IgD-negative memory B cell (primary cell): ENCODE measurements around the gene FKBP14. TPM values are rescaled to one million over a fixed set of nuclear protein-coding genes. Genes with fewer than 3 reads are reported as not detected.

Source experiments
- H3K27ac Mint-ChIP-seq, 3 donors: one replicate each; pipeline ENCODE4 v1.8.0; 2020 to 2022; ENCODE audit warnings: mild to moderate bottlenecking in 3 of 3, mixed read lengths in 3 of 3, moderate library complexity in 1 of 3
- H3K27me3 Mint-ChIP-seq: one replicate; pipeline ENCODE4 v1.8.0; 2021; ENCODE audit warnings: mixed read lengths
- H3K36me3 Mint-ChIP-seq: one replicate; pipeline ENCODE4 v1.8.0; 2020; ENCODE audit warnings: mild to moderate bottlenecking, mixed read lengths
- H3K4me1 Mint-ChIP-seq, 3 donors: one replicate each; pipeline ENCODE4 v1.8.0; 2020 to 2022; ENCODE audit warnings: mixed read lengths in 3 of 3, mild to moderate bottlenecking in 1 of 3
- H3K4me3 Mint-ChIP-seq, 4 donors: one replicate each; pipeline ENCODE4 v1.8.0; 2020 to 2022; ENCODE audit warnings: mild to moderate bottlenecking in 4 of 4, mixed read lengths in 4 of 4, moderate library complexity in 3 of 4
- H3K9me3 Mint-ChIP-seq, 3 donors: one replicate each; pipeline ENCODE4 v1.8.0; 2020 to 2021; ENCODE audit warnings: mixed read lengths in 3 of 3, mild to moderate bottlenecking in 1 of 3
- polyA plus RNA-seq: library from polyadenylated mRNA; unstranded; fragments of 300-500 nt; fragmentation: Illumina TruSeq; gene quantifications from one replicate; pipeline ENCODE4 v1.2.3, GENCODE V29; 2021

The FKBP14 gene
- polyA plus RNA-seq, 1 donor from 2014 or later, result 3.6 TPM

DNA sequence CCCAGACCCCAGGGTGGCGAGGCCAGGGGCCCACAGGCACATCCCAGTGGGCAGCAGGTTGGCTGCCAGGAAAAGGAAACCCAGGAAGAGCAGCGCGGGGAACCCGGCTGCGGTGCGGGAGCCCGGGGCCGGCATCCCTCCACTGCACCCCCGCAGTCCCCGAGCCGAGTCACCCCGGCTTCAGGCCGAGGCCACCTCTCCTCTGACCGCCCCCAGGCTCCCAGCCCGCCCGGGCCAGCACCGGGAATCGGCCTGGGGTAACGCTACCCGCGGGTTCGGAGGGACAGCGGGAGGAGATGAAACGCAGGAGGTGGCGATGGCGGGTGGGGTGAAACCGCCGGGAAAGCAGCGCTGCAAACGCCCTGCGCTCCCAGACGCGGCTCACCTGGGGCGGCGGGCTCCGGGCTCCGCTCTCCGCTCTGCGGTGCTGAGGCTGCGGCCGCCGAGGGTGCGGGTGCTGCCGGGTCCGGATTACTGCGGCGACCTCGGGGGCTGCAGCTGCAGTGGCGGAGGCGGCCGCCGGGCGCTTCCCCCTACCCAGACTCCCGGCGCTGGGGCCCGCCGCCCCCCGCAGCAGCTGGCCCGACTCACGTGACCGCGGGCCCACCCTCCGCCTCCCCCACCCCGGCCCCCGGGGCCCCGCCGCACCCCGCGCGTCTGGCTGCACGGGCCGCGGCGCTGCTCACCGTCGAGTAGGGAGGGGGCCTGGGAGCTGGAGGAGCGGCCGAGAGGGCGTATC lies 37.1 kb downstream of the FKBP14 start, which contains the start of gene SCRN1:
Gene SCRN1, minus strand, starts transcription at position 545 of the 739 bp plus-strand sequence. CDS start 20,734 bp downstream, outside the sequence.
- peaks cover 0 to 4% (median 0%) of the 10 kb centered on the region in 3 donors for H3K9me3 Mint-ChIP-seq
- peaks cover 21 to 30% (median 30%) of the 10 kb centered on the region in 3 donors for H3K4me1 Mint-ChIP-seq
- peak within 1 kb of the TSS; percentile 84 to 99 (median 94) for H3K4me3 Mint-ChIP-seq
- peak within 1 kb of the TSS; percentile 86 to 94 (median 92) for H3K27ac Mint-ChIP-seq
- H3K36me3 Mint-ChIP-seq, result no peaks in the 10 kb centered on the region
- H3K27me3 Mint-ChIP-seq, result no peaks in the 10 kb centered on the region

DNA sequence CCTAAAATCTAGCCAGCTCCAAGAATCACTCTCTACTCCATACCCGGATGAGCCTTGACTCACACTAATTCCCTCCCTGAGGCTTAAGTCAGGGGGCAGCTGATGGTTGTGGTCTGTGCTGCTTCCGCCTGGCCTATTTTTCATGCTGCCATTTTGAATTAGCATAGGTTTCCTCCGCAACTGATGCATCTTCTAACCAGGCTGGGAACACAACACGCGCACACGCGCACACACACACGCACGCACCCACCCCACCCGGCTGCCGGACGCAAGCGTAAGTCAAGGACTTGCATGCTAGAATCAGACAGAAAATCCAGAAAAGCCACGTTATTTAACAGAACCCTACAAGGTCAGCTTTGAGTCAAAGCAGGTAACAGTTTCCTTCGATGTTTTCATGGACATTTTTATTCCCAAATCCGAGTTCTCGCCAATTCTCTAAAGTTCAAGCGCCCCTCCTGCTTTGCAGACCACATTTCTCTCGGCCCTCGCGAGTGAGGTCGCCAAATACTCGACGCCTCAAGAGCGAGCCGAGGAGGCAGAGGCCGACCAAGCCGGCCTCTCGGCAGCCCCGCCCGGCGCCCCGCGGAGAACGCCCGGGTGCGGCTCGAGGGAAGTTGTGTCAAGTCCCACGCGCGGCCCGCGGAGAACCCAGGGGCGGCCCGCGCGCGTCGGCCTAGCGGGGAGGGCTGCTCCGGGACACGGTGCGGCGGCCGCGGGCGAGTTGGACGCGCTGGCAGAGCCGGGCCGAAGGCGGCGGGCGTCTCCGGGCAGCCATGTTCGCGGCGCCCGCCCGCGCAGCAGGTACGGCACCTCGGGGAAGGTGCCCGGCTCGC lies 37.9 kb downstream of the FKBP14 start:
- Mint-ChIP-seq H3K36me3 (no peaks in the 10 kb centered on the region), H3K27ac (peak overlapping the region; percentile 86 to 94 (median 92)), H3K4me1 (peaks cover 21 to 34% (median 33%) of the 10 kb centered on the region in 3 donors), H3K27me3 (no peaks in the 10 kb centered on the region), H3K4me3 (peak overlapping the region; percentile 84 to 99 (median 94)), H3K9me3 (peaks cover 0 to 4% (median 0%) of the 10 kb centered on the region in 3 donors)

DNA sequence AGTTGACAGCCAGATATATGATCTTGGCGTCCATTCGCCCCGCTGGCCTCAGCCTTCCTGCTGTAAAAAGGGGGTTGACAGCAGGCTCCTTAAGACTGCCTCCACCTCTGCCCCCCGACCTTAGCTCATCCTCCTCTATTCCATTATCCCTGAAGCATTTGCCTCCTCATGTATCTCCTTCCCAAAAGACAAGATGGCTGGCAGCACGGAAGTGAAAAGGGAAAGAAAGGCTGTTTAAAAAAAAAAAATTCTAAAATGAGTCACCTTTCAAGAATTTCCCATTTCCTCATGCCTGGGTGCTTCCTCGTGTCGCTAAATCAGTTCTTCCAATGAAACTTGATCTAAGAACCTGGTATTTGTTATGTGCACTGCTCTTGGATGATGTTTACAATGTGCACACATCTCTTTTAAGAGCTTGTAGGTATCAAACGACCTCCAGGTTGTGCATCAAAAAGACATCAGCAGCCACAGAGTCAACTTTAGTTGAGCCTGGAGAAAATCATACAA lies 38.6 kb downstream of the FKBP14 start:
- H3K27me3 Mint-ChIP-seq, result no peaks in the 10 kb centered on the region
- peak overlapping the region; percentile 86 to 94 (median 92) for H3K27ac Mint-ChIP-seq
- H3K9me3 Mint-ChIP-seq, result peaks cover 0 to 4% (median 0%) of the 10 kb centered on the region in 3 donors
- H3K36me3 Mint-ChIP-seq, result no peaks in the 10 kb centered on the region
- peak overlapping the region; percentile 84 to 99 (median 94) for H3K4me3 Mint-ChIP-seq
- H3K4me1 Mint-ChIP-seq, result peaks cover 21 to 36% (median 35%) of the 10 kb centered on the region in 3 donors

DNA sequence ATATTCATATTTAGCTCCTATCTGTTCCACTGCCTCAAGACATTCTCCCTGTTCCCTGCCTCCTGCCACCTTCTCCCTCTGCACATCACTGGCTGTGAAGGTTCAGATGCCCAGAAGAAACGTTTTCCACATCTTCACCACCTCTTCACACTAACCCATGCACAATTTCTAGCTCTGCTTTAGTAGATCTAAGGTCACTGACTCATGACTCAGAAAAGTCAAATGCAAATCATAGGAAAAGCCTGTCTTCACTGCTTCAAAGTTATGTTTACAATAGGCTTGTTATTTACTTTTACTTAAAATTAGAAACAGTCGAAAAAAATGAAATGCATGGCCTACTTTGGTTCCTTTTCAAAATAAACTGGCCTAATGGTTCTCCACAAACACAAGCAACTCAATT lies 39.4 kb downstream of the FKBP14 start:
- Mint-ChIP-seq H3K27me3 (no peaks in the 10 kb centered on the region), H3K4me3 (peak overlapping the region; percentile 84 to 99 (median 94)), H3K9me3 (no peaks in the 10 kb centered on the region), H3K4me1 (peaks cover 21 to 37% (median 37%) of the 10 kb centered on the region in 3 donors), H3K27ac (peak overlapping the region; percentile 86 to 94 (median 92)), H3K36me3 (no peaks in the 10 kb centered on the region)

DNA sequence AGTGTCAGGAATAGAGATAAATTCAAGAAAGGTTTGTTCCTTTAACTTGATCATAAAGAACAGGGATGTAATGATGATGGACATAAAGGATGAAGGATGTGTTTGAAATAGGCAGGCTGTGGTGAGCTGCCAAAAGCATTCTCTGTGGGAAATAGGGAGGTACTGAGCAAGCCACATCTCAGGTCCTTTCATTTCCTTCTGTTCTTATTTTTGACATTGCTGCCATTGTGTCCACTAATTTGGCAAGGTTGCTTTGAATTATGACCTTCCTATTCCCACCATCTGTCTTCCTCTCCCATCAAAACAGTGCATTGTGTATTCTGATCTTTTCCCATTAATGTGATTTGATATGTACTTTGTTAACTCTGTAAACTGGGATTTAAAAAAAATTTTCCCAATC lies 46.4 kb downstream of the FKBP14 start:
- peaks cover 30 to 47% (median 34%) of the 10 kb centered on the region in 3 donors for H3K4me1 Mint-ChIP-seq
- H3K27ac Mint-ChIP-seq, result no peak overlapping the region
- H3K36me3 Mint-ChIP-seq, result peaks cover 2% of the 10 kb centered on the region
- H3K27me3 Mint-ChIP-seq, result no peaks in the 10 kb centered on the region
- H3K9me3 Mint-ChIP-seq, result no peaks in the 10 kb centered on the region
- peak overlapping the region in 1 of 4 donors; percentile 34 for H3K4me3 Mint-ChIP-seq

DNA sequence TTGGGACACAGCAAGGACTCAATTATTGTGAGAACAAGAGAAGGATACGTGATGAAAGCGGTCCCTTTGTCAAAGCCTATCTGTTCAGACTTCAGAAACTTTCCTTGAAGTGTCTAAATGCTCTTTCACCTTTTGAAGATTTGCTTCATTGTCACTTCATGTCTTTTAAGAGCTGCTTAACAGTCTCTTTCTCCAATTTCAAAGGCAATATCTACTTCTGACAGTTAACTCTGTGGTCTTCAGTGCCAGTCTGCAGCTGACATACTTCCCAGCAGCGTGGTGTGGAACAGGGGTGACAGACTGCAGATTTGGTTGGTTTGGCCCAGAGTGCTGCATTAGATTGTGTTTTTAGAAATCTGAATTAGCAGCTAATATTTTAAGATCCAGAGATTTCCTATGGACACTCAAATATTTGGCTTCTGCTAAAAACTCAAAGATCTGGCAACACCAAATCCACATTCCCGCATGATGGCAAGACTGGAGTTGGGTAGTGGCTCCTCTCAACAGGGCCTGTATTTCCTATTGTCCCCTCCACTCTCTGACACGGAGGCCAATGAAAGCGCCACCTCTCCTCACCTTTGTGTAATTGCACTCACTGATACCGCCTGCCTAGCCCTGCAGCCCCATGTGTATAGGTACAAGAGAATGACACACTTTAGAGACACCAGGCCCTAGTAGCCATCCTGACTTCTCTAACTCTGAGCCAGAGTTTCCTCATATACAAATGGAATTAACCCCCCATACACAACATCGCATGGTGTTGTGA lies 48.4 kb downstream of the FKBP14 start:
- Mint-ChIP-seq H3K4me3 (no peak overlapping the region), H3K27ac (no peak overlapping the region), H3K9me3 (no peaks in the 10 kb centered on the region), H3K4me1 (peaks cover 27 to 47% (median 34%) of the 10 kb centered on the region in 3 donors), H3K36me3 (peaks cover 2% of the 10 kb centered on the region), H3K27me3 (no peaks in the 10 kb centered on the region)

DNA sequence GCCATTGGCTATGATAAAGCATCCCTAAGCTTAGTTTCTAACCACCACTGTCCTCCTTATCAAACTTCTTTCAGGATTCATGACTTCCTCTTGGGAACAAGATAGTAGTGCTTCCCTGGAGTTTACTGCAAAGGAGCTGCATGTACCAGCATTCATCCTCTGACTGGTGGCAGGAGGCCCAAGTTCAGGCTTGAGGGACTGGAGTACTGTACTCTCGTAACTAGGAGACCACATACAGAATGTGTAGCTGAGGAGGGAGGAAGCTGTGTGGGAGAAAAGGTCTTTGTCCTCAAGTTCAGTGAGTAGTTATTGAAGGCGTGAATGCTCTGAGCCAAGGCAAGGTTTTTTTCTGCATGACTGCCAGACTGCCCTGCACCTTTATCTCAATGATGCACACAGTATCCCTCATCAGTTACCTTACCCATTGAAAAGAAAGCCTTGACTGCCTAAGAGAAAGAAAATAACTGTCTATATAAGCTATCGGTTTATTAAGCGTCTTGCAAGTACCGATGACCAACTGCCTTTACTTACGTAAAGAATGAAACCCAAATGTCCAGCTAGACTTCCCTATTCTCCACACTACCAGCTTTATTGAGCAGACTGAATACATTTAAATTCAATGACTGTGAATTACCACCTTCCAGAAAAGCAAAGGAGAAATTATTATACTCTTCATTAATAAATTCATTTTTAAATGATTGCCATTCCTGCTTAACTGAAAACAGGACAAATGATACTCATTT lies 49.7 kb downstream of the FKBP14 start:
- no peaks in the 10 kb centered on the region for H3K27me3 Mint-ChIP-seq
- H3K9me3 Mint-ChIP-seq, result no peaks in the 10 kb centered on the region
- no peak overlapping the region for H3K4me3 Mint-ChIP-seq
- H3K27ac Mint-ChIP-seq, result no peak overlapping the region
- peaks cover 23 to 44% (median 34%) of the 10 kb centered on the region in 3 donors for H3K4me1 Mint-ChIP-seq
- H3K36me3 Mint-ChIP-seq, result peaks cover 2% of the 10 kb centered on the region

DNA sequence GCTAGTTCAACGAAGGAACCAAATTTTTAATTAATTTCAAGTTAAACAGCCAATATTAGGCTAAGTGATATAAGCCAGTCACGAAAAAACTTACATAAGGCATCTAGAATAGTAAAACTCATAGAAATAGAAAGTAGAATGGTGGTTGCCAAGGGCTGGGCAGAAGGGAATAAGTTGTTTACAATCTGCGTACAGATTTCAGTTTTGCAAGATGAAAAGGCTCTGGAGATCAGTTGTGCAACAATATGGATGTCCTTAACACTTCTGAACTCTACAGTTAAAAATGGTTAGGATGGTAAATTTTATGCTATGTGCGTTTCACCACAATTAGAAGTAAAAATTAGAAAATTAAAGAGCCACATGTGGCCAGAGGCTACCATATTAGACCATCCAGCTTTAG lies 50.2 kb downstream of the FKBP14 start:
- Mint-ChIP-seq H3K27me3 (no peaks in the 10 kb centered on the region), H3K9me3 (no peaks in the 10 kb centered on the region), H3K4me3 (no peak overlapping the region), H3K27ac (no peak overlapping the region), H3K36me3 (peaks cover under 1% of the 10 kb centered on the region), H3K4me1 (peaks cover 20 to 42% (median 32%) of the 10 kb centered on the region in 3 donors)

DNA sequence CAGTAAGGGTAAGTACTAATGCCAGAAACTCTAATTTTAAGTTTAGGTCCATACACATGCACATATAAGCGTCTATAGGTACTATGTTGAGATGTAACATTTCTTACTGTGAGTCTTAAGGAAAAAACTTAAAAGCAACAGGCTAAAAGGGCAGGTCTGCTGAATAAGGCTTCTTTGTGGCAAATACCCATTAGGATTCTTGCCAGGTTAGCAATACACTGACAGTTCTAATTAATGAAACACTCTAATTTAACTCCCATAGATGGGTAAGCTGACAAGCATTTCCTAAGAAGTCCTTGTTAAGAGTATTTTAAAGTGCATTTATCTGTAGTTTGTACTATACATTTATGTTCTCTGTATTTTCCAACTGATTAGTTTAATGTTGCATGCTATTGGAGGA lies 50.9 kb downstream of the FKBP14 start:
- H3K27me3 Mint-ChIP-seq, result no peaks in the 10 kb centered on the region
- H3K27ac Mint-ChIP-seq, result no peak overlapping the region
- H3K36me3 Mint-ChIP-seq, result no peaks in the 10 kb centered on the region
- no peaks in the 10 kb centered on the region for H3K9me3 Mint-ChIP-seq
- H3K4me1 Mint-ChIP-seq, result peaks cover 19 to 45% (median 29%) of the 10 kb centered on the region in 3 donors
- no peak overlapping the region for H3K4me3 Mint-ChIP-seq

DNA sequence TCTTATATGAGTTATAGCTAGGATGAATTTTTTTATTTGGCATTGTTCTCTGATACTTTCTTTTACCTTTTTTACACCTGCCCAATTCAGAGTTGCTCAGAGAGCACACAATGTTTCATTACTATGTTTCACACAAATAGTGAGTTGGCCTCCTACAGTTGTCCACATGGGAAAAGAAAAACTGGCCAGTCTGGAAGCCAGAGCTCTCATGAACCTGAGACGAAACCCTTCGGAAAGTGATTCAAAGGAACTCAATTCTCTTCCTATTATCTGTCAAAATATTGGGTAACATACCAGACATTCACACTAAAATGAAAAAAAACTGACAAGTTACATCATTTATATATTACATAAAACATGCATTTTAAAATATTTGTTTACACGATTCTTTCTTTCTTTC lies 52.2 kb downstream of the FKBP14 start:
- Mint-ChIP-seq H3K27me3 (no peaks in the 10 kb centered on the region), H3K27ac (no peak overlapping the region), H3K9me3 (no peaks in the 10 kb centered on the region), H3K4me3 (no peak overlapping the region), H3K36me3 (no peaks in the 10 kb centered on the region), H3K4me1 (peaks cover 17 to 53% (median 20%) of the 10 kb centered on the region in 3 donors)

DNA sequence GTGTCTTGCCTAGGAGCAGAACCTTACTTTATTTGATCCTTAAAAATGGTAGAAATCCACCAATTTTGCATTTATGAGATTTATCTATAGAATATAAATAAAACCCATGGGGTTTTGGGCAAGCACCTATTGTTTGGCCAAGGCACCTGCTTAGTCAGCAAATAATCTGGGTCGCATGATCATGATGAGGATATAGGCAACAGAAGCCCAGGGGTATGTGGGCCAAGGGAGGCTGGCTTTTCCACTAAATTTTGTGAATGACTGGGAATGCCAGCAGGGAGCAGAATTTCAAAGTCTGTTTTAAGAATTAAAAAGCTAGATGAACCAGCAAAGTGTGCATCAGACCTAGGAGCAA lies 54.2 kb downstream of the FKBP14 start:
- Mint-ChIP-seq H3K27ac (no peak overlapping the region), H3K27me3 (no peaks in the 10 kb centered on the region), H3K4me3 (no peak overlapping the region), H3K4me1 (peaks cover 16 to 53% (median 24%) of the 10 kb centered on the region in 3 donors), H3K36me3 (peaks cover 2% of the 10 kb centered on the region), H3K9me3 (no peaks in the 10 kb centered on the region)

DNA sequence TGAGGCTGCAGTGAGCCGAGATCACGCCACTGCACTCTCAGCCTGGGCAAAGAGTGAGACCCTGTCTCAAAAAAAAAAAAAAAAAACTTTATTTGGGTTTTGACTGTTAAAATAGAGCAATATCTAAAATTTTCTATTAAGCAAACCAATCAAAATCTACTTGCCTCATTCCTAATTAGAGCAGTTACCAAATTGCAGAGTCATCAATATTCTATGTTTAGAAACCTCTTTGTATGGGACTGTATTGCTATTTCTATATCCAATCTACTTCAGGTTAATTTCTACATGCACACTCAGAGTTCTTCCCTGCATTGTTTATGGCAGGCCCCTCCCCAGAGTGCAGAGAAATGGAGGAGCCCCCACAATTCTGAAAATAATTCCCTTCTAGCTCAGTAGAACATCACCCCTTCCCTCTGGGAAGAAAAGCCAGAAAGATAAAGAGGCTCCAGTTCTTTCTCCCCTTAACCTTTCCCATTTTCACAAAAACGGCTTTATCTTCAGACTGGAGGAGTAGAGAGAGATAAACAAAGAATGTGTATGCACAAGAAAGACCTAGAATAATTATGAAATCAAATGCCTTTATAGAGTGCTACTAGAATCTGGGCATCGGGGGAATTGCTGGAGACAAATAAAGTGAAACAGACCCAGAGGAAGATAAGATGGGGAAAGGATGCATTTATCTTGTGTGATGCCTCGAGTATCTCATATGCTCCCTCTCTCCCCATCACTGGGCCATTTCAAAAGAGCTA lies 54.8 kb downstream of the FKBP14 start:
- Mint-ChIP-seq H3K27ac (no peak overlapping the region), H3K36me3 (peaks cover 2% of the 10 kb centered on the region), H3K9me3 (no peaks in the 10 kb centered on the region), H3K27me3 (no peaks in the 10 kb centered on the region), H3K4me3 (no peak overlapping the region), H3K4me1 (peaks cover 17 to 49% (median 20%) of the 10 kb centered on the region in 3 donors)

DNA sequence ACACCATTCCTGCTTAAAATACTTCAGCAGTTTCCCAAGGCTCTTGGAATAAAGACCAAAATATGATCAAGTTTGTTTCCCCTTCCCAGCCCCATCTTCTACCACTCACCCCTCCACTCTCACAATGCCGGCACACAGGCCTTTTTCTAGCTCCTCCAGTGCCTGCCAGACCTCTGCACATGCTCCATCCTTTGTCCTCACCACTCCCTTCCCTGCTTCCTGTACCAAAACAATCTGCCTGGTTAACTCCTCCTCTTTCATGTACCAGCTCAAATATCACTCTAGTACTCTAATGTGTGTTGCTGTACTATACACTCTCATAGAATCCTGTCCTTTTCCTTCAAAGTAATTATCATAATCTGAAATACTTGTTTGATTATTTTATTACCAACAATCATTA lies 56.3 kb downstream of the FKBP14 start:
- Mint-ChIP-seq H3K36me3 (peaks cover 2% of the 10 kb centered on the region), H3K9me3 (no peaks in the 10 kb centered on the region), H3K27ac (no peak overlapping the region), H3K4me1 (peaks cover 11 to 36% (median 16%) of the 10 kb centered on the region in 3 donors), H3K27me3 (no peaks in the 10 kb centered on the region), H3K4me3 (peak overlapping the region in 1 of 4 donors; percentile 36)
